Activated naive CD4-positive, alpha-beta T cell treated with Interleukin-2 at 50 U/mL for 16 hours (primary cell): ENCODE data around the gene AP4E1.
A peak's percentile ranks its signal among the peaks of the same experiment; 100 is the strongest.
"Not testable (repeated sequence)": the region's sequence is repeated elsewhere in the genome, so short reads cannot be mapped to it uniquely, and the experiment has no call there.

Source experiments
- DNase-seq: peaks from one replicate; pipeline ENCODE4 v3.0.0-alpha.2; 2020

AP4E1 gene

DNA sequence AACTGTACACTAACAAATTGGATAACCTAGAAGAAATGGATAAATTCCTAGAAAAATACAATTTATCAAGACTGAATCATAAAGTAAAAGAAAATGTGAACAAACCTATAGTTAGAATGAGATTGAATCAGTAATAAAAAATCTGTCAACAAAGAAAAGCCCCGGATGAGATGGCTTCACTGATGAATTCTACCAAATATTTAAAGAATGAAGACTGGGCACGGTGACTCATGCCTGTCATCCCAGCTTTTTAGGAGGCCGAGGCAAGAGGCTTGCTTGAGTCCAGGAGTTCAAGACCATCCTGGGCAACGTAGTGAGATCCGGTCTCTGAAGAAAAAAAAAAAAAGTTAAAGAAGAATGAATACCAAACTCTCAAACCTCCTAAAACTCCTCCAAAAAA, 17.7 kb upstream of the AP4E1 start:
- no peak for DNase-seq

DNA sequence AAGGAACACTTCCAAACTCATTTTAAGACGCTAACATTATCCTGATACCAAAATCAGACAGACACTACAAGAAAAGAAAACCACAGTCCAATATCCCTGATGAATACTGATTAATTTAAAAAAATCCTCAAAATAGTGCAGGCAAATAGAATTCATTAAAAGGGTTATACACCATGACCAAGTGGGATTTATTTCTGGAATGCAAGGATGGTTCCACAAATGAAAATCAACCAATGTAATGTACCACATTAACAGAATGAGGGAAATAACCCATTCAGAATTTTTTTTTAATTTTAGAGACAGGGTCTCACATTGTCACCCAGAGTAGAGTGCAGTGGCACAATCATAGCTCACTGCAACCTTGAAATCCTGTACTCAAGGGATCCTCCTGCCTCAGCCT, 17.3 kb upstream of the AP4E1 start:
- DNase-seq, result no peak

GRCh38 chr15:50893976-50894375, 14.5 kb upstream of the AP4E1 start:
- DNase-seq, result no peak

DNA sequence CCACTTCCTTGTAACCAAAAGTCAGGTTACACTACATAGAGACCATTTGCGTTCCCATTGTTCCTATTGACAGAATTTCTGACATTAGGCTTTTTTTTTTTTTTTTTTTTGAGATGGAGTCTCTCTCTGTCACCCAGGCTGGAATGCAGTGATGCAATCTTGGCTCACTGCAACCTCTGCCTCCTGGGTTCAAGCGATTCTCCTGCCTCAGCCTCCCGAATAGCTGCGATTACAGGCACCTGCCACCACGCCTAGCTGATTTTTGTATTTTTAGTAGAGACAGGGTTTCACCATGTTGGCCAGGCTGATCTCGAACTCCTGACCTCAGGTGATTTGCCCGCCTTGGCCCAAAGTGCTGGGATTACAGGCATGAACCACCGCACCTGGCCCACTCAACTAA, 7.1 kb upstream of the AP4E1 start:
- not testable (repeated sequence) for DNase-seq

- no peak for DNase-seq
Observed at GRCh38 chr15:50904211-50904610, 4.3 kb upstream of the AP4E1 start.

- DNase-seq, result no peak
Observed at GRCh38 chr15:50905055-50905454, 3.4 kb upstream of the AP4E1 start.

- DNase-seq, result peak; percentile 79
Observed at GRCh38 chr15:50906954-50907600, 1.4 kb upstream of the AP4E1 start.

GRCh38 chr15:50907601-50908208, 778 bp upstream of the AP4E1 start:
- DNase-seq, result peak; percentile 57

DNA sequence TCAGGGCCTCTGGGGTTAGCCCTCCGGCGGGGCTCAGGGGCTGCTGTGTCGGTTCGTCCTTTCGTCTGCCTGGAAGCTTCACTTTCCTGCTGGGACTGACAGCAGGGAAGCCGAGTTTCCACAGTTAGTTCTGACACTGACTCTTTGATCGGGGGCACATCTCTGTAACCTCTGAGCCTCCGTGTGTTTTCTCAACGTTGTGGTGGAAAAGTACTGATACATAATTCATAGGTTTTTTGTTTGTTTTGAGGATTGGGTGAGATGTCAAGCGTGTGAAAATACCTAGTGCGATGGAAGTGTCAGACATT, 481 bp downstream of the AP4E1 start:
- DNase-seq, result no peak

- DNase-seq, result not testable (repeated sequence)
Observed at GRCh38 chr15:50910426-50910795, 1.9 kb downstream of the AP4E1 start.

GRCh38 chr15:50911001-50911400, 2.5 kb downstream of the AP4E1 start:
- DNase-seq, result no peak

DNA sequence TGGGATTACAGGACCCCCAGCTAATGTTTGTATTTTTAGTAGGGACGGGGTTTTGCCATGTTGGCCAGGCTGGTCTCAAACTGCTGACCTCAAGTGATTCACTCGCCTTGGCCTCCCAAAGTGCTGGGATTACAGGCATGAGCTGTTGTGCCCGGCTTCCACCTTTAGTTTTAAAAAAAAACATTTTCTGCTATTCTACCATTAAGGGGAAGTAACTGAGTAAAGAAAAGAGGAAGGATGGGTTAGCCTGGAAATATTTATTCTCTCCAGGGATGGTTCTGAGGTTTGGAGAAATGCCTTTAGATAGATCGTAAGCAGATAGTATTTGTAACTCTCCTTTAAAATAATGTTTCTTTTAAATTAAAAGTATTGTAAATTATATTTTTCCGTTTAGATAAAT, 3.1 kb downstream of the AP4E1 start:
- DNase-seq, result no peak

DNA sequence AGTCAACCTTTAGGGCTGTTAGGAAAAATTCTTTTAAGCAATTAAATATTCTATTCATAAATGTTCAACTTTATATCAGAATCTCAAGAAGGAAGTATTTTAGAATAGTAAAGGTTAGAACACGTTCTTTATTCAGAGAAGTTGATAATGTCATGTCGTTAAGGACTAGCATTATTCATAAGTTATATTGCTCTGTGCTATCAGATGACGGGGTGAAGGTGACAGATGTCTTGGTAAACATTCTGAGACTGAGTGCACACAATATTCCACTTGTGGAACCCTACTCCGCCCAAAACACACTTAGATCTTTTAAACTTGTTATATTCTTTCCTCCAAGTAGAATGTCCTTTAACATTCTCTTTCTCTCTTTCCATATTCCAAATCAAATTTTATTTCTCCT, 7.9 kb downstream of the AP4E1 start:
- DNase-seq, result no peak

GRCh38 chr15:50919359-50919758, 10.9 kb downstream of the AP4E1 start:
- DNase-seq, result not testable (repeated sequence)

GRCh38 chr15:50925281-50925680, 16.8 kb downstream of the AP4E1 start:
- no peak for DNase-seq

DNA sequence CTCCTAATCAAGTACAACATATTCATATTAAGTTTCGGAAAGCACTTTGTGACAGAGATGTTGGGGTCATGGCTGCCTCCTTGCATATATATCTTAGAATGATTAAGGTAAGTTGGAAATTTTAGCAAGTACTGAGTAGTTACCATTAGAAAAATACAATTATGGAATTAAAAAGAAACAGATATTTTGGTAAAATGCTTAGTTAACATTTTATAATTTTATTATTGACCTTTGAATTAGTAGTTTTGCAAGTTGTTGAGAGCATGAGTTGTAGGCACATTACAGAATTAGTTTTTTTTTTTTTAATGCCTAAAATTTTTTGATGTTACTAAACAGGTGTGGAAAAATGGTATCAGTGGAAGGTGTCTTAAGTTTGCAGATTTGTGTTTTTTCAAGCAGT, 20.6 kb downstream of the AP4E1 start:
- DNase-seq, result no peak

DNA sequence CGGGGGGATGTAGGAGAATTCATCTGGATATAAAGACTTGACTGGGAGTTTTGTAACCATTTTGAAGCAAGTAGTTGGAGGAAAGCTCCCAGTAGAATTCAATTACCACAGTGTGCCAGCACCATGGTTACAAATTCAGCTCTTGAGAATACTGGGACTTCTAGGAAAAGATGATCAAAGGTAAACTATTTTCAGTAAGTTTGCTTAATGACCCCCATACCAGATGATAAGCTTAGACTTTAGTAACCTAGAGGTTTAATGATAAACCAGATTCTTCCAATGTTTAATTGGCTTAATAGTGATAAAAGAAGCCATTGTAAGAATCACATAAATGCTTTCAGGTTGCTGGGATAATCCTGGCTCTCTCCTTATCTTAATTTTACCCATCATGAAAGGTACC, 22.3 kb downstream of the AP4E1 start:
- DNase-seq, result no peak

GRCh38 chr15:50933341-50933740, 24.9 kb downstream of the AP4E1 start:
- DNase-seq, result no peak

DNA sequence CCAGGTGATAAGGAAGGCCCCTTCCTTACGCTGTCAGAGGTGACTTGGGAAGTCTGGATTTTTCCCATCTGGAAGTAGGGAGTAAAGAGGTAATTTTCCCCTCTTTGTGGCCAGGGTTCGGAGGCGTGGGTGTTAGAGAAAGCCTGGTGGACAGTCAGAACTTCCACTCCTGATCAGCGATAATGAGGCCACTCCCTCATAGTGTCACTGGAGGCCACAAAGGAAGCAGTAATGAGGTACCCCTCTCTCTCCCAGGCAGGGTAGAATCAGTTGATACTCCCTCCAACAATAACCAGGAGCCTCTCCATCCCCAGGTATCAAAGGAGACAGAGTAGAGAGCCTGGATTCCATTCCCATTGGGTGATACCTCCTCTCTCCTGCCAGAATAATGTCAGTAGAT, 30.0 kb downstream of the AP4E1 start:
- DNase-seq, result no peak

DNA sequence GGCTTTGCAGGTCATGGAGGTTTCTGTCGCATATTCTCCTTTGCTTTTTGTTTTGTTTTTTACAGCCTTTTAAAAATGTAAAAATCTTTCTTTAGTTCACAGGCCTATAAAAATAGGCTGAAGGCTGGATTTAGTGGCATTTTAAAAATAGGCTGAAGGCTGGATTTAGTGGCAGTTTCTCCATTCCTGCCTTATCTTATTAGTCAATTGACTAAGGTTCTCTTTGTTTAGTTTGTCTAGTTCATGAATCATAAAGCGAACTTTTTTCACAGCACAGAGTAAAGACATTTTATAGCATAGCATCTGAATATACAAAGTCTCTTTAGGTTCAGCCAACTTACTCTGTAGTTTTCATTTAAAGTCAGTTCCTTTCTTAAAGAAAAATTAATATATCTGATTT, 31.4 kb downstream of the AP4E1 start:
- DNase-seq, result no peak

- no peak for DNase-seq
Observed at GRCh38 chr15:50940506-50940905, 32.0 kb downstream of the AP4E1 start.

- no peak for DNase-seq
Observed at GRCh38 chr15:50943638-50944037, 35.2 kb downstream of the AP4E1 start.

GRCh38 chr15:50944672-50945071, 36.2 kb downstream of the AP4E1 start:
- DNase-seq, result no peak

DNA sequence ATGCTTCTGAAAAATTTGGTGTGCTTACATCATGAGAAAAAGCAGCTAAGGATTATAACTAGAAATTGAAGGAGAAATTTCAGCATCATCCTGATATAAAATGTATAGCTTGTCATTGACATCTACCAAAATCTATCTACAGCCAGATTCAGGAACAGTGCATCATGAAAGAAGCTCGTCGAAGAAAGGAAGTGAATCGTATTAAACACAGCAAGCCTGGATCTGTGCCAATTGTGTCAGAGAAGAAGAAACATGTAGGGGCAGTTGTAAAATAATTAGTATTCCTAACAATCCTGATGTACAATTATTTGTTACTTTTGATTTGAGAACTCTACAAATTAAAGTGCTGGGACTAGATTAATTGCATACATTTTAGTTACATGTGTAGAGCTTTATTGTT, 37.2 kb downstream of the AP4E1 start:
- DNase-seq, result no peak

GRCh38 chr15:50950745-50951144, 42.3 kb downstream of the AP4E1 start:
- not testable (repeated sequence) for DNase-seq
